Naive thymus-derived CD4-positive, alpha-beta T cell (primary cell): ENCODE results near the gene TIGD2. TPM values are rescaled to one million over a fixed set of nuclear protein-coding genes. Genes with fewer than 3 reads are reported as not detected.
A peak's percentile ranks its signal among the peaks of the same experiment; 100 is the strongest.

Experiments
- ATAC-seq: fragments of 150-1000 bp; cut with Tn5 transposase; 2 replicates; pipeline ENCODE4 v1.10.0; 2021; ENCODE audit warnings: mild to moderate bottlenecking, moderate library complexity
- CTCF ChIA-PET: fragments of 350-600 bp; sonication (Branson Sonifier 250); formaldehyde crosslinking; loops from one replicate; lab custom pipeline; 2021; ENCODE audit warnings: antibody characterized with exemption; lab: Charles Lee
- POLR2A ChIA-PET: fragments of 350-600 bp; sonication (Branson Sonifier 250); formaldehyde crosslinking; loops from one replicate; lab custom pipeline; 2021; ENCODE audit warnings: antibody characterized with exemption, inconsistent platforms; lab: Charles Lee
- DNase-seq, 9 donors: peaks; one replicate each; pipeline versions ENCODE4 v3.0.0 to v3.0.0-alpha.2; 2020 to 2022; ENCODE audit warnings: mixed read lengths in 1 of 9
- H3K27ac ChIP-seq: one replicate; pipeline ENCODE4 v1.7.0; 2013; ENCODE audit warnings: mild to moderate bottlenecking, low read depth, low read length, moderate library complexity
- H3K27me3 ChIP-seq, 2 donors: one replicate each; pipeline ENCODE4 v1.7.0; 2013; ENCODE audit warnings: low read length in 2 of 2, mild to moderate bottlenecking in 2 of 2, moderate library complexity in 2 of 2; ENCODE audit not compliant: control insufficient read depth in 2 of 2, insufficient read depth in 2 of 2
- H3K36me3 ChIP-seq, 3 experiments: 1 replicate in 2 of 3; 2 replicates in 1 of 3; pipeline ENCODE4 v1.7.0; 2013; ENCODE audit warnings: low read length in 3 of 3, mild to moderate bottlenecking in 3 of 3, moderate library complexity in 1 of 3; ENCODE audit not compliant: insufficient read depth in 3 of 3, control insufficient read depth in 2 of 3
- H3K4me1 ChIP-seq, 2 donors: one replicate each; pipeline ENCODE4 v1.7.0; 2013; ENCODE audit warnings: low read length in 2 of 2, mild to moderate bottlenecking in 2 of 2, moderate library complexity in 1 of 2; ENCODE audit not compliant: control insufficient read depth in 2 of 2, insufficient read depth in 2 of 2
- H3K4me3 ChIP-seq: 2 replicates; pipeline ENCODE4 v1.7.0; 2013; ENCODE audit warnings: mild to moderate bottlenecking, low read length
- H3K9me3 ChIP-seq, 3 experiments: 1 replicate in 2 of 3; 2 replicates in 1 of 3; pipeline ENCODE4 v1.7.0; 2013; ENCODE audit warnings: low read length in 3 of 3; ENCODE audit not compliant: control insufficient read depth in 2 of 3
- H3K27ac Mint-ChIP-seq, 9 donors: one replicate each; pipeline ENCODE4 v1.8.0; 2020 to 2022; ENCODE audit warnings: mixed read lengths in 9 of 9, mild to moderate bottlenecking in 8 of 9, moderate library complexity in 5 of 9, inconsistent platforms in 2 of 9
- H3K27me3 Mint-ChIP-seq, 5 donors: one replicate each; pipeline ENCODE4 v1.8.0; 2021 to 2022; ENCODE audit warnings: mixed read lengths in 5 of 5, mild to moderate bottlenecking in 1 of 5
- H3K36me3 Mint-ChIP-seq, 5 donors: one replicate each; pipeline ENCODE4 v1.8.0; 2020 to 2022; ENCODE audit warnings: mixed read lengths in 5 of 5, mild to moderate bottlenecking in 3 of 5, inconsistent platforms in 1 of 5
- H3K4me1 Mint-ChIP-seq, 7 donors: one replicate each; pipeline ENCODE4 v1.8.0; 2020 to 2022; ENCODE audit warnings: mixed read lengths in 7 of 7, mild to moderate bottlenecking in 3 of 7, inconsistent platforms in 1 of 7
- H3K4me3 Mint-ChIP-seq, 10 donors: one replicate each; pipeline ENCODE4 v1.8.0; 2020 to 2022; ENCODE audit warnings: mild to moderate bottlenecking in 10 of 10, mixed read lengths in 10 of 10, moderate library complexity in 6 of 10, inconsistent platforms in 2 of 10
- H3K9me3 Mint-ChIP-seq, 11 donors: one replicate each; pipeline ENCODE4 v1.8.0; 2020 to 2022; ENCODE audit warnings: mixed read lengths in 11 of 11, mild to moderate bottlenecking in 4 of 11, inconsistent platforms in 1 of 11, moderate library complexity in 1 of 11
- intact Hi-C, 2 donors: fragments of 100-400 bp; cut with micrococcal nuclease; formaldehyde crosslinking; loops; one replicate each; pipeline ENCODE4 v1.15.1; 2023
- polyA plus RNA-seq, 2 donors: library from polyadenylated mRNA; unstranded; fragments of 300-500 nt; fragmentation: Illumina TruSeq; gene quantifications; one replicate each; pipeline ENCODE4 v1.2.3, GENCODE V29; 2021
- total RNA-seq, 6 experiments: library from RNA in 5 of 6; stranded (reverse) in 5 of 6; gene quantifications; 1 replicate in 5 of 6; 2 replicates in 1 of 6; pipeline ENCODE4 v1.2.3 and lab custom pipeline; 2021 to 2026

Gene TIGD2
- total RNA-seq (1 to 10 TPM; 3.0 to 7.9 (median 5.2) TPM), polyA plus RNA-seq (1 to 10 TPM; 6.8 TPM), total RNA-seq (lab: John Stamatoyannopoulos, UW) (6.9 reads per million, percentile 29 among the genes with 10 or more reads in this experiment)

DNA sequence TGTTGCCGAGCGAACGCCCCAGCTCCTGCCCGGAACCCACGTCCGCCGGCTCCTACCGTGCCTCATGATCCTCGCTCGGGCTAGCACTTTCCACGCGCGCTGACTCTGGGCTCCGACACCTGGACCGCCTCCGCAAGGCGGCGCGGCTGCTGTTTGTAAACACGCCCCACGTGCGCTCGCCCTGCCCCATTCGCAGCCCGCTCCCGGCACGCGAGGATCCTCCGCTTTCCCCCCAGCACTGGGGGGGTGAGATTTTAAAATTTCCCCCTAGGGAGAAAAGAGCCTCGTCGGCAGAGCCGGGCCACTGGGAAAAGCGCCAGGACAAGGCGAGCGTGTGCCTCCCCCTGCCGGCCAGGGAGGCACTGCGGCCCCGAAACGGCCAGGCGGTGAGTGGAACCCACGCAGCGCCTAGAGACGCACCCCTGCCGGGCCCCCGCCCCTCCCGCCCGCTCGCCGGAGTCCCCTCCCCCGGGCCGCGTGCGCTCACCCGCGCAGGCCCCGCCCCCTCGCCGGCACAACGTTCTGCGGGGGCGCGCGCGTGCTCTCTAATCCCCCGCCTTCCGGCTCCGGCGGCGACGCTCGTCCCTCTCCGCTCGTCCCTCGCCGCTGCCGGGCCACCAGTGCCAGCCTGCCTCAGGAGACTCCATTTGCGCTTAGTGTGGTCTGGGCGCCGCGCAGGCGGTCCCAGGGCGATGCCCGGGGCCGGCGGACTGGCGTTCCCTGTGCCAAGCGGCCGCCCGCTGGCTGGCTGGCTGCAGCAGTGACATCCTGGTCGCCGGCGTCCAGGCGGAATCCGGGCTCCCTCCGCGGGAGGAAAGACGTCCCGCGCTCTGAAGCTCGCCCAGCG, at the start of gene TIGD2:
Gene TIGD2, plus strand, starts transcription at position 548 of the 847 bp plus-strand sequence. CDS start 1,442 bp downstream, outside the sequence.
- intact Hi-C loops = loop anchor here (1.0 to 5.0 kb wide), 19 partner anchors 86 to 1890 kb away; partner anchors contain the start of genes HERC3 (in 2 of the 2), HERC5 (in 2 of the 2), KLHL8 (in 2 of the 2) and PPM1K (in 2 of the 2)
- Mint-ChIP-seq H3K4me3 (peak within 1 kb of the TSS; percentile 84 to 93 (median 90)), H3K9me3 (peaks cover 7 to 44% (median 14%) of the 10 kb centered on the region in 11 donors), H3K27me3 (peaks cover 0 to 25% (median 0%) of the 10 kb centered on the region in 5 donors), H3K36me3 (peaks cover 16 to 29% (median 19%) of the 10 kb centered on the region in 5 donors), H3K27ac (peak within 1 kb of the TSS; percentile 80 to 94 (median 89)), H3K4me1 (peaks cover 20 to 28% (median 24%) of the 10 kb centered on the region in 7 donors)
- DNase-seq = peak; percentile 81 to 90 (median 87)
- H3K9me3 ChIP-seq = no peaks in the 10 kb centered on the region
- H3K4me3 ChIP-seq = peak within 1 kb of the TSS; percentile 80
- H3K36me3 ChIP-seq = peaks cover 0 to 5% (median 0%) of the 10 kb centered on the region in 3 experiments
- ChIA-PET CTCF (interaction anchor here (0.7 kb wide), 1 partner anchor 53 kb away, joined by 3 read pairs; no protein-coding TSS in a partner anchor), POLR2A (no interaction called here)
- peaks cover 10 to 15% of the 10 kb centered on the region in 2 donors for H3K4me1 ChIP-seq
- H3K27me3 ChIP-seq = no peaks in the 10 kb centered on the region
- ATAC-seq = peak; percentile 97
- peak within 1 kb of the TSS; percentile 81 for H3K27ac ChIP-seq

DNA sequence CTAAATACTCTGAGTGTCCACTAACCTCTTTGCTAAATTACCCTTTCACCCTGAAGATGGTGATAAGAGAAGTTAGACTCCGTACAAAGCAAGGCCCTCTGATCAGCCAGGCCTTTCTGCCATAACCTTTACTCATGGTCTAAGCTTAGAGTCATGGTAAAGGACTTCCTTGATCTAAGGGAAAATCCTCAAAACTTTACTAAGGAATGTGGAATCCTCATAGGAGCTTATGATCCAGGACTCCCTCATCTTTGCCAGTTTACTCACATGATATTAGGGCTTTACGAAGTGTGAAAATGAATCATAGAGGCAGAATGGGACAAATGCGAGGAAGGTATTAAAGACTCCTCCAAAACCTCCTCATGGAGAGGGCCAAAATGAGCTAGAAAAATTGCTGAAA, 46.5 kb upstream of the TIGD2 start:
- CTCF ChIA-PET = no interaction called here
- ATAC-seq = no peak
- Histone ChIP-seq H3K27me3 (peaks cover 0 to 3% of the 10 kb centered on the region in 2 donors), H3K27ac (no peak overlapping the region), H3K4me3 (no peak overlapping the region), H3K4me1 (peaks cover 0 to 3% of the 10 kb centered on the region in 2 donors), H3K9me3 (no peaks in the 10 kb centered on the region), H3K36me3 (no peaks in the 10 kb centered on the region)
- no peak overlapping the region for H3K27ac Mint-ChIP-seq
- POLR2A ChIA-PET = no interaction called here
- DNase-seq = no peak
- peaks cover 0 to 10% (median 7%) of the 10 kb centered on the region in 5 donors for H3K36me3 Mint-ChIP-seq
- peaks cover 0 to 20% (median 0%) of the 10 kb centered on the region in 5 donors for H3K27me3 Mint-ChIP-seq
- peaks cover 6 to 26% (median 18%) of the 10 kb centered on the region in 11 donors for H3K9me3 Mint-ChIP-seq
- H3K4me3 Mint-ChIP-seq = no peak overlapping the region
- peaks cover 0 to 4% (median 2%) of the 10 kb centered on the region in 7 donors for H3K4me1 Mint-ChIP-seq
- intact Hi-C loops = no loop called here

DNA sequence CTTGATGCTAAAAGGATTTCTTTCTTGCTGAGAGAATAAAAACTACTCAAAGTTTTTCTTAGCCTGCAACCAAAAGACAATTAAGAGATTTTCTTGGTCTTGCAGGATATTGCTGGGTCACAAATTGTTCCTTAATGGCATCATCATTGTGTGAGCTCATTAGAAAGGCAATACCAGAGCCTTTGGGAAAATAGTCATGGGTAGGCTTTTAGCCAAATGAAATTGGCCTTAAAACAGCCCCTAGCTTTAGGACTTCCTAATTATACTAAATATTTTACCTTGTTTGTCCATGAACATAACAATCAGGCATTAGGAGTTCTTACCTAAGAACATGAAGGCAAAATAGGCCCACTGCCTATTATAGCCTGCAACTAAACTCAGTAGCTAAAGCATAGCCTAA, 43.9 kb upstream of the TIGD2 start:
- no peak for DNase-seq
- H3K27me3 ChIP-seq = peaks cover 0 to 3% of the 10 kb centered on the region in 2 donors
- H3K36me3 Mint-ChIP-seq = no peaks in the 10 kb centered on the region
- H3K4me3 Mint-ChIP-seq = no peak overlapping the region
- H3K27ac ChIP-seq = no peak overlapping the region
- no peak overlapping the region for H3K4me3 ChIP-seq
- intact Hi-C loops = no loop called here
- H3K36me3 ChIP-seq = no peaks in the 10 kb centered on the region
- peaks cover 0 to 21% (median 0%) of the 10 kb centered on the region in 5 donors for H3K27me3 Mint-ChIP-seq
- POLR2A ChIA-PET = no interaction called here
- peaks cover 0 to 4% (median 2%) of the 10 kb centered on the region in 7 donors for H3K4me1 Mint-ChIP-seq
- H3K9me3 ChIP-seq = no peaks in the 10 kb centered on the region
- CTCF ChIA-PET = interaction anchor here (0.6 kb wide), 1 partner anchor 31 kb away, joined by 3 read pairs; no protein-coding TSS in a partner anchor
- H3K4me1 ChIP-seq = peaks cover 0 to 3% of the 10 kb centered on the region in 2 donors
- no peak for ATAC-seq
- no peak overlapping the region for H3K27ac Mint-ChIP-seq
- peaks cover 0 to 10% (median 2%) of the 10 kb centered on the region in 11 donors for H3K9me3 Mint-ChIP-seq

DNA sequence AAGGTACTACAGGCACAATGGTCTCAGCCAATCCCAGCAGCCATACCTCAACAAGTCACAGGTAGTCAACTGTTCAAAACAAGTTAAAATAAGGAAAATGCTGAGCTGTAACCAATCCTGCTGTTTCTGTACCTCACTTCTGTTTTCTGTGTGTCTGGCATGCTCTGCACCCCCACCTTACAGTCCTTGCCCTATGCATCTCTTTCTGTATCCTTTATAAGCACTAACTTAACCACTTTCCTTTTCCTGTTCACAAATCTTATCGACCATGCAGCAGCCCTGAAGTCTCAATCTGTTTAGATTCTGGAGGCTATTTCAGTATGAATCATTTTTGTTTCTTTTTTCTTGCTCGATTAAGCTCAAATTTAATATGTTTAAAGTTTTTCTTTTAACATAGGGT, 41.9 kb upstream of the TIGD2 start:
- intact Hi-C loops = no loop called here
- Histone ChIP-seq H3K4me1 (peaks cover 0 to 3% of the 10 kb centered on the region in 2 donors), H3K36me3 (no peaks in the 10 kb centered on the region), H3K27ac (no peak overlapping the region), H3K9me3 (no peaks in the 10 kb centered on the region), H3K4me3 (no peak overlapping the region), H3K27me3 (peaks cover 0 to 3% of the 10 kb centered on the region in 2 donors)
- H3K27ac Mint-ChIP-seq = peak overlapping the region in 1 of 9 donors; percentile 33
- ChIA-PET CTCF (no interaction called here), POLR2A (no interaction called here)
- peaks cover 0 to 4% (median 2%) of the 10 kb centered on the region in 7 donors for H3K4me1 Mint-ChIP-seq
- DNase-seq (no peak), ATAC-seq (no peak)
- H3K36me3 Mint-ChIP-seq = no peaks in the 10 kb centered on the region
- H3K4me3 Mint-ChIP-seq = no peak overlapping the region
- H3K9me3 Mint-ChIP-seq = peaks cover 0 to 6% (median 0%) of the 10 kb centered on the region in 11 donors
- peaks cover 0 to 18% (median 0%) of the 10 kb centered on the region in 5 donors for H3K27me3 Mint-ChIP-seq

DNA sequence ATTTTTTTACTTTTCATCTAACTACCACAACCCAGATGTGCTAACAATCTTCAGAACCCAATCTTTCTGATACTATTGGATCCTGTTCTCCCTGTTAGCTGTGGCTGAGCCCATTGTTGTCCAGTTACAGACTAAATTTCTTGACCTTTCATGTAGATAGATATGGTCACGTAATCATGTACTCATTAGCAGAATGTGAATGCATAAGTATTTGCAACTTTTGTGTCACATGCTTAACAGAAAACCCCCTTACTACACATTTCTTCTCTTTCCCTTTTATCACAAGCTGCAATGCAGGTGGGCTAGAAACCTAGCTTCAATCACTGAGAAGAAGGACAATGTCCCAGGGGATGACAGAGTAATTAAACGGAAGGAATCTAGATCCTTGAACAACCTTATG, 41.3 kb upstream of the TIGD2 start:
- Mint-ChIP-seq H3K9me3 (peaks cover 0 to 2% (median 0%) of the 10 kb centered on the region in 11 donors), H3K4me1 (peaks cover 0 to 4% (median 2%) of the 10 kb centered on the region in 7 donors), H3K27ac (no peak overlapping the region), H3K27me3 (peaks cover 0 to 14% (median 0%) of the 10 kb centered on the region in 5 donors), H3K4me3 (no peak overlapping the region), H3K36me3 (no peaks in the 10 kb centered on the region)
- H3K27me3 ChIP-seq = peaks cover 0 to 3% of the 10 kb centered on the region in 2 donors
- no peaks in the 10 kb centered on the region for H3K9me3 ChIP-seq
- ChIA-PET POLR2A (no interaction called here), CTCF (no interaction called here)
- no peak overlapping the region for H3K4me3 ChIP-seq
- DNase-seq = no peak
- intact Hi-C loops = no loop called here
- ATAC-seq = no peak
- H3K36me3 ChIP-seq = no peaks in the 10 kb centered on the region
- no peak overlapping the region for H3K27ac ChIP-seq
- H3K4me1 ChIP-seq = peaks cover 0 to 3% of the 10 kb centered on the region in 2 donors

DNA sequence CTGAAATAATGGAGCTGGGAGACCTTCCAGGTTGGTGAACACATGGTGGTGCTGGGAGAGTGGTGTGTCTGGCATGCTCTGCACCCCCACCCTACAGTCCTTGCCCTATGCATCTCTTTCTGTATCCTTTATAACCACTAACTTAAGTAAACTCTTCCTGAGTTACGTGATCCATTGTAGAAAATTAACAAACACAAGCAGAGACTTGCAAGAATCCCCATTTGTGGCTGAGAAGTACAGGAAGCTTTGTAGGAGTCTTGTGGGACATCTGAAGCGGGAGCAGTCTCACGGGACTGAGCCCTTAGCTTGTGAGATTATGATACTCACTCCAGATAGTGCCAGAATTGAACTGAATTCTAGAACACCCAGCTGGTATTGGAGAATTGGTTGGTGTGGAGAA, 40.0 kb upstream of the TIGD2 start:
- no peak for ATAC-seq
- intact Hi-C loops = no loop called here
- Mint-ChIP-seq H3K27ac (no peak overlapping the region), H3K9me3 (peaks cover 0 to 2% (median 0%) of the 10 kb centered on the region in 11 donors), H3K27me3 (peaks cover 0 to 14% (median 0%) of the 10 kb centered on the region in 5 donors), H3K4me3 (no peak overlapping the region), H3K36me3 (peaks cover 0 to 1% (median 0%) of the 10 kb centered on the region in 5 donors), H3K4me1 (peaks cover 0 to 4% (median 2%) of the 10 kb centered on the region in 7 donors)
- H3K9me3 ChIP-seq = no peaks in the 10 kb centered on the region
- H3K4me1 ChIP-seq = peaks cover 0 to 3% of the 10 kb centered on the region in 2 donors
- CTCF ChIA-PET = interaction anchor here (0.6 kb wide), 1 partner anchor 1774 kb away, joined by 3 read pairs; no protein-coding TSS in a partner anchor
- no peak for DNase-seq
- no peak overlapping the region for H3K27ac ChIP-seq
- POLR2A ChIA-PET = interaction anchor here (0.6 kb wide), 1 partner anchor 9 kb away, joined by 8 read pairs; no protein-coding TSS in a partner anchor
- H3K27me3 ChIP-seq = no peaks in the 10 kb centered on the region
- no peaks in the 10 kb centered on the region for H3K36me3 ChIP-seq
- H3K4me3 ChIP-seq = no peak overlapping the region
